ENCODE data around the gene SETBP1. TPM values are rescaled to one million over a fixed set of nuclear protein-coding genes. Genes with fewer than 3 reads are reported as not detected.

The SETBP1 gene
- total RNA-seq, 3 donors from 2014 or later, result 15.0 to 97.2 (median 17.8) TPM

DNA sequence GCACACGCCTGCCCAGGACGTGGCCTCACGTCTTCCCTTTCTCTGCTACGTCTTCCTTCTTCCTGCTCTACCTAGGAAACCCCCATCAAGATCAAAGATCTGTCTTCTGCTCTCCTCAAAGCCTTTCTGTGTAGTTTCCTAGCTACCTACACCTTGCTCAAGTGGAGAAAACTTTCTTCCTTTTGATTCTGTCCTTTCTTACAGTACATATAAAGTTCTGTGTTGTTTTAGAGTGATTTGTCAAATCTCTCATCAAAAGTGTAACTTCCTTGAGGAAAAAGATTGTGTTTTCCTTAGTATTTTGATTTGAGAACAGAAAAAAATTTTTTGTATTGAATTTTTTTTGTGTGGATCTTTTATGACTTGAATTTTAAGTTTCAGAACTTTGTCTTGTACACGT, 17.8 kb downstream of the SETBP1 start:
- H3K4me3 ChIP-seq, result no peak overlapping the region
- TF ChIP-seq, protein P1, sequence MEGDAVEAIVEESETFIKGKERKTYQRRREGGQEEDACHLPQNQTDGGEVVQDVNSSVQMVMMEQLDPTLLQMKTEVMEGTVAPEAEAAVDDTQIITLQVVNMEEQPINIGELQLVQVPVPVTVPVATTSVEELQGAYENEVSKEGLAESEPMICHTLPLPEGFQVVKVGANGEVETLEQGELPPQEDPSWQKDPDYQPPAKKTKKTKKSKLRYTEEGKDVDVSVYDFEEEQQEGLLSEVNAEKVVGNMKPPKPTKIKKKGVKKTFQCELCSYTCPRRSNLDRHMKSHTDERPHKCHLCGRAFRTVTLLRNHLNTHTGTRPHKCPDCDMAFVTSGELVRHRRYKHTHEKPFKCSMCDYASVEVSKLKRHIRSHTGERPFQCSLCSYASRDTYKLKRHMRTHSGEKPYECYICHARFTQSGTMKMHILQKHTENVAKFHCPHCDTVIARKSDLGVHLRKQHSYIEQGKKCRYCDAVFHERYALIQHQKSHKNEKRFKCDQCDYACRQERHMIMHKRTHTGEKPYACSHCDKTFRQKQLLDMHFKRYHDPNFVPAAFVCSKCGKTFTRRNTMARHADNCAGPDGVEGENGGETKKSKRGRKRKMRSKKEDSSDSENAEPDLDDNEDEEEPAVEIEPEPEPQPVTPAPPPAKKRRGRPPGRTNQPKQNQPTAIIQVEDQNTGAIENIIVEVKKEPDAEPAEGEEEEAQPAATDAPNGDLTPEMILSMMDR (IDR thresholded peaks at IDR 0.05), result no peak
- H3K4me1 ChIP-seq (ENCODE audit: low read depth), result no peaks in the 10 kb centered on the region
- intact Hi-C loops (cut with DNase I, micrococcal nuclease), result no loop called here
- no peak for DNase-seq
- H3K9me3 ChIP-seq, result no peaks in the 10 kb centered on the region
- no peaks in the 10 kb centered on the region for H3K36me3 ChIP-seq (ENCODE audit: low read depth)
- no peak for ATAC-seq

- no peak overlapping the region for H3K4me3 ChIP-seq
- no peaks in the 10 kb centered on the region for H3K36me3 ChIP-seq (ENCODE audit: low read depth)
- intact Hi-C loops (cut with DNase I, micrococcal nuclease), result no loop called here
- ATAC-seq, result no peak
- H3K9me3 ChIP-seq, result no peaks in the 10 kb centered on the region
- DNase-seq, result no peak
- H3K4me1 ChIP-seq (ENCODE audit: low read depth), result no peaks in the 10 kb centered on the region
- TF ChIP-seq, protein P1 (IDR thresholded peaks at IDR 0.05), result no peak
These were observed 19.0 kb downstream of the SETBP1 start for GRCh38 chr18:44699572-44700261.

- ATAC-seq (peak; percentile 59), DNase-seq (no peak)
- no peak overlapping the region for H3K4me3 ChIP-seq
- TF ChIP-seq, protein P1 (IDR thresholded peaks at IDR 0.05), result no peak
- no peaks in the 10 kb centered on the region for H3K9me3 ChIP-seq
- no peaks in the 10 kb centered on the region for H3K36me3 ChIP-seq (ENCODE audit: low read depth)
- intact Hi-C loops (cut with DNase I, micrococcal nuclease), result no loop called here
- no peaks in the 10 kb centered on the region for H3K4me1 ChIP-seq (ENCODE audit: low read depth)
These were observed 20.0 kb downstream of the SETBP1 start for GRCh38 chr18:44700652-44701051.

GRCh38 chr18:44701227-44701626, 20.5 kb downstream of the SETBP1 start:
- Histone ChIP-seq H3K4me3 (no peak overlapping the region), H3K9me3 (no peaks in the 10 kb centered on the region), H3K4me1 (ENCODE audit: low read depth) (no peaks in the 10 kb centered on the region), H3K36me3 (ENCODE audit: low read depth) (no peaks in the 10 kb centered on the region)
- TF ChIP-seq, protein P1 (IDR thresholded peaks at IDR 0.05), result no peak
- no peak for DNase-seq
- intact Hi-C loops (cut with DNase I, micrococcal nuclease), result no loop called here
- no peak for ATAC-seq

GRCh38 chr18:44702594-44702993, 21.9 kb downstream of the SETBP1 start:
- no peaks in the 10 kb centered on the region for H3K36me3 ChIP-seq (ENCODE audit: low read depth)
- TF ChIP-seq, protein P1 (IDR thresholded peaks at IDR 0.05), result no peak
- DNase-seq (no peak), ATAC-seq (no peak)
- H3K9me3 ChIP-seq, result no peaks in the 10 kb centered on the region
- no peak overlapping the region for H3K4me3 ChIP-seq
- intact Hi-C loops (cut with DNase I, micrococcal nuclease), result no loop called here
- no peaks in the 10 kb centered on the region for H3K4me1 ChIP-seq (ENCODE audit: low read depth)

All from mucosa of descending colon (tissue), 3 donors.